Keratinocyte (primary cell): Measurements from ENCODE around the gene GRIK2. TPM values are rescaled to one million over a fixed set of nuclear protein-coding genes. Genes with fewer than 3 reads are reported as not detected.

Source experiments
- DNase-seq: peaks from one replicate; pipeline ENCODE4 v3.0.0-alpha.2; 2011; ENCODE audit warnings: low read depth, missing footprints, low spot score
- FAIRE-seq: peaks from 2 replicates; lab custom pipeline; 2011; peaks lifted over from hg19 to GRCh38; lab: Jason Lieb, UNC
- H2AFZ ChIP-seq: 2 replicates; pipeline ENCODE4 v1.6.0; 2012; ENCODE audit warnings: low read length, control low read depth, inconsistent platforms; ENCODE audit not compliant: control insufficient read depth
- H3K27ac ChIP-seq: 2 replicates; pipeline ENCODE4 v1.5.1; 2011; ENCODE audit warnings: low read length; ENCODE audit not compliant: control insufficient read depth, insufficient read depth
- H3K27me3 ChIP-seq: 3 replicates; pipeline ENCODE4 v1.6.0; 2011; ENCODE audit warnings: low read length; ENCODE audit not compliant: control insufficient read depth, insufficient read depth; ENCODE audit errors: extremely low read depth
- H3K36me3 ChIP-seq, 2 experiments: 2 replicates in 1 of 2; 3 replicates in 1 of 2; pipeline ENCODE4 v1.5.1; 2011; ENCODE audit warnings: low read length in 2 of 2, mild to moderate bottlenecking in 1 of 2; ENCODE audit not compliant: control insufficient read depth in 2 of 2, insufficient read depth in 2 of 2; ENCODE audit errors: extremely low read depth in 1 of 2
- H3K4me1 ChIP-seq: 3 replicates; pipeline ENCODE4 v1.5.1; 2011; ENCODE audit warnings: low read length; ENCODE audit not compliant: control insufficient read depth, insufficient read depth; ENCODE audit errors: extremely low read depth
- H3K4me2 ChIP-seq: 3 replicates; pipeline ENCODE4 v1.6.0; 2011; ENCODE audit warnings: low read depth, low read length; ENCODE audit not compliant: control insufficient read depth, insufficient read depth; ENCODE audit errors: extremely low read depth
- H3K4me3 ChIP-seq, 3 experiments: fragments of 200-600 bp in 1 of 3; sonication (generic) in 1 of 3; 2 replicates in 2 of 3; 3 replicates in 1 of 3; pipeline ENCODE4 v1.5.1; 2011 to 2016; ENCODE audit warnings: low read length in 3 of 3, mild to moderate bottlenecking in 3 of 3, control low read depth in 2 of 3, inconsistent platforms in 1 of 3, low read depth in 1 of 3, mixed read lengths in 1 of 3, mixed run types in 1 of 3, moderate library complexity in 1 of 3; ENCODE audit not compliant: control insufficient read depth in 2 of 3, insufficient read depth in 2 of 3; ENCODE audit errors: extremely low read depth in 1 of 3
- H3K79me2 ChIP-seq: 2 replicates; pipeline ENCODE4 v1.6.0; 2012; ENCODE audit warnings: low read length; ENCODE audit not compliant: control insufficient read depth, insufficient read depth
- H3K9ac ChIP-seq: 3 replicates; pipeline ENCODE4 v1.6.0; 2011; ENCODE audit warnings: low read length; ENCODE audit not compliant: control insufficient read depth, insufficient read depth; ENCODE audit errors: extremely low read depth
- H3K9me1 ChIP-seq: 3 replicates; pipeline ENCODE4 v1.6.0; 2011; ENCODE audit warnings: low read length; ENCODE audit not compliant: control insufficient read depth, insufficient read depth; ENCODE audit errors: extremely low read depth
- H3K9me3 ChIP-seq: 2 replicates; pipeline ENCODE4 v1.5.1; 2012; ENCODE audit warnings: low read depth, low read length; ENCODE audit not compliant: control insufficient read depth
- H4K20me1 ChIP-seq: 3 replicates; pipeline ENCODE4 v1.6.0; 2011; ENCODE audit warnings: low read length; ENCODE audit not compliant: control insufficient read depth, insufficient read depth; ENCODE audit errors: extremely low read depth
- EZH2 ChIP-seq: IDR thresholded peaks from one replicate; pipeline ENCODE4 v1.6.1; 2012; ENCODE audit warnings: inconsistent platforms, mild to moderate bottlenecking, low read length, moderate library complexity
- dilution Hi-C: fragments of 300-500 bp; cut with MboI; formaldehyde crosslinking; loops from one replicate; pipeline ENCODE4 v1.7.0; 2020; ENCODE audit warnings: low sequenced_read_pairs; ENCODE audit not compliant: extremely low pct_ligation_motif_present
- polyA plus RNA-seq, 5 experiments: library from polyadenylated mRNA; depleted of rRNA in 3 of 5; stranded (reverse) in 3 of 5; stranded (forward) in 1 of 5; unstranded in 1 of 5; fragments of >200 nt; gene quantifications; 1 replicate in 1 of 5; 2 replicates in 3 of 5; 3 replicates in 1 of 5; pipeline versions ENCODE4 v1.2.1 to v1.2.3, GENCODE V29; 2011 to 2012; ENCODE audit warnings: missing spikeins in 2 of 5, low read depth in 1 of 5, low replicate concordance in 1 of 5
- TF ChIP-seq, protein P1 (sequence below), 3 experiments: IDR thresholded peaks in 1 of 3; conservative IDR thresholded peaks in 1 of 3; optimal IDR thresholded peaks in 1 of 3; 2 replicates in 2 of 3; 3 replicates in 1 of 3; pipeline versions ENCODE3 to v1.5.1; 2011; ENCODE audit warnings: low read length in 3 of 3, mild to moderate bottlenecking in 3 of 3, moderate library complexity in 2 of 3, control low read depth in 1 of 3, inconsistent platforms in 1 of 3; ENCODE audit not compliant: insufficient read depth in 2 of 3; ENCODE audit errors: extremely low read depth in 1 of 3

The GRIK2 gene
- polyA plus RNA-seq, 1 donor (not counting 4 experiments of a cell fraction or from before 2014, with no cell fraction given), result 0.01 TPM

DNA sequence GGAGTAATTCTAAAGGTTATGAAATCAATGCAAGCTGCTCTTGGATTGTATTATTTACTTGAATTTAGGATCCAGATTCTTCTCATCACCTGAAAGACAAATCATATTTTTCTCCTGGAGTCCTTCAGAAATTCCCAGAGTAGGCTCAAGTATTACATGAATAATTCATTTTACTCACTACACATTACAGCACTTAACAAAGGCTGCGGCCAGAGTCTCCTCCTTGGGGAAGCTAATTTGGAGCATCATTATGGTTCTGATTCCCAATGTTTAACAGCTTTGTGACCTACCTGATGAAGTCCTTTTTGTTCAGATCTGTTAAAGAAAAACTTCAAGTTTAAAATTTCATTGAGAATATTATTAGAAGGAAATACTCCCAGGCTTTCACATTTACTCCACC, 28.7 kb downstream of the GRIK2 start:
- FAIRE-seq (no peak), DNase-seq (no peak)
- no peak overlapping the region for H3K4me3 ChIP-seq
- TF ChIP-seq, protein P1, sequence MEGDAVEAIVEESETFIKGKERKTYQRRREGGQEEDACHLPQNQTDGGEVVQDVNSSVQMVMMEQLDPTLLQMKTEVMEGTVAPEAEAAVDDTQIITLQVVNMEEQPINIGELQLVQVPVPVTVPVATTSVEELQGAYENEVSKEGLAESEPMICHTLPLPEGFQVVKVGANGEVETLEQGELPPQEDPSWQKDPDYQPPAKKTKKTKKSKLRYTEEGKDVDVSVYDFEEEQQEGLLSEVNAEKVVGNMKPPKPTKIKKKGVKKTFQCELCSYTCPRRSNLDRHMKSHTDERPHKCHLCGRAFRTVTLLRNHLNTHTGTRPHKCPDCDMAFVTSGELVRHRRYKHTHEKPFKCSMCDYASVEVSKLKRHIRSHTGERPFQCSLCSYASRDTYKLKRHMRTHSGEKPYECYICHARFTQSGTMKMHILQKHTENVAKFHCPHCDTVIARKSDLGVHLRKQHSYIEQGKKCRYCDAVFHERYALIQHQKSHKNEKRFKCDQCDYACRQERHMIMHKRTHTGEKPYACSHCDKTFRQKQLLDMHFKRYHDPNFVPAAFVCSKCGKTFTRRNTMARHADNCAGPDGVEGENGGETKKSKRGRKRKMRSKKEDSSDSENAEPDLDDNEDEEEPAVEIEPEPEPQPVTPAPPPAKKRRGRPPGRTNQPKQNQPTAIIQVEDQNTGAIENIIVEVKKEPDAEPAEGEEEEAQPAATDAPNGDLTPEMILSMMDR (optimal IDR thresholded peaks at IDR 0.05 in 1 of 3, IDR thresholded peaks at IDR 0.05 in 1 of 3, conservative IDR thresholded peaks at IDR 0.05 in 1 of 3; ENCODE audit: extremely low read depth in 1 of 3, insufficient read depth in 2 of 3, low read length in 3 of 3), result no peak
- no peak for TF ChIP-seq EZH2
- H3K79me2 ChIP-seq, result no peaks in the 10 kb centered on the region
- H3K36me3 ChIP-seq, result no peaks in the 10 kb centered on the region
- no peak overlapping the region for H2AFZ ChIP-seq
- no peak overlapping the region for H3K9ac ChIP-seq
- H3K27ac ChIP-seq, result no peak overlapping the region
- no peaks in the 10 kb centered on the region for H3K9me3 ChIP-seq
- H3K4me2 ChIP-seq, result no peak overlapping the region
- no peaks in the 10 kb centered on the region for H3K9me1 ChIP-seq
- no peaks in the 10 kb centered on the region for H3K27me3 ChIP-seq
- H4K20me1 ChIP-seq, result no peaks in the 10 kb centered on the region
- H3K4me1 ChIP-seq, result no peaks in the 10 kb centered on the region
- dilution Hi-C loops, result no loop called here

DNA sequence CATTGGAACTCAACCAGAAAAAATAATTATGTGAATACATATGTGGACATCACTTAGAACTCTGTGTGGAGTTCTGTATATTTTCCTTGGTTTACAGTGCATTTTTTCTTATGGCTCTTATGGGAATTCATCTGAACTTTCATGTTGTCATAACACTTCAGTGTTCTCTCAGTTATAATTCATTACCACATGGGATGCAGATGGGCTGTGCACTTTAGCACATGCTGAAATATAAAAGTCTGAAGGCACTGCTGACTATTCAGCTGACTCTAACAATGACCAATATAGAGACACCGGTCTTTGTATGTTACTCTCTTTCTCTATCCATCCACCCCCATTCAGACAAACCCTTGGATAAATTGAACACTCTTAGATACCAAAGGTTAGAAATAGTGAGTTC, 29.3 kb downstream of the GRIK2 start:
- H3K9me1 ChIP-seq, result no peaks in the 10 kb centered on the region
- FAIRE-seq (no peak), DNase-seq (no peak)
- H3K4me3 ChIP-seq, result no peak overlapping the region
- no peak overlapping the region for H3K9ac ChIP-seq
- no peak overlapping the region for H3K4me2 ChIP-seq
- H3K27me3 ChIP-seq, result no peaks in the 10 kb centered on the region
- H3K36me3 ChIP-seq, result no peaks in the 10 kb centered on the region
- H3K79me2 ChIP-seq, result no peaks in the 10 kb centered on the region
- TF ChIP-seq EZH2, result no peak
- TF ChIP-seq, protein P1 (optimal IDR thresholded peaks at IDR 0.05 in 1 of 3, IDR thresholded peaks at IDR 0.05 in 1 of 3, conservative IDR thresholded peaks at IDR 0.05 in 1 of 3; ENCODE audit: extremely low read depth in 1 of 3, insufficient read depth in 2 of 3, low read length in 3 of 3), result no peak
- no peaks in the 10 kb centered on the region for H3K9me3 ChIP-seq
- no peak overlapping the region for H3K27ac ChIP-seq
- H2AFZ ChIP-seq, result no peak overlapping the region
- H4K20me1 ChIP-seq, result no peaks in the 10 kb centered on the region
- dilution Hi-C loops, result no loop called here
- no peaks in the 10 kb centered on the region for H3K4me1 ChIP-seq
